ENCODE measurements around the gene RNF13.
"Not testable (repeated sequence)": the region's sequence is repeated elsewhere in the genome, so short reads cannot be mapped to it uniquely, and the experiment has no call there.

DNA sequence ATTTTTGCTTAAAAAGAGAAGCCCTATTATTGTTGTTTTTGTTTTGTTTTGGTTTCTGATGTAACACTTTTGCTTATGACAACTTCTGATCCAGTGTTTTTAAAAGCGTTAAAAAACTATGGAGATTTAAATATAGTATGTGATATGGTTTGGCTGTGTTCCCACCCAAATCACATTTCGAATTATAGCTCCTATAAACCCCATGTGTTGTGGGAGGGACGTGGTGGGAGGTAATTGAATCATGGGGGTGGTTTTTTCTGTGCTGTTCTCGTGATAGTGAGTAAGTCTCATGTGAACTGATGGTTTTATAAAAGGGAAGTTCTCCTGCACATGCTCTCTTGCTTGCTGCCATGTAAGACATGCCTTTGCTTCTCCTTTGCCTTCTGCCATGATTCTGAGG, 16.6 kb downstream of the RNF13 start:
- TF ChIP-seq CTCF (IDR thresholded peaks at IDR 0.05; ENCODE audit: insufficient read depth, low read length); GABPA (IDR thresholded peaks at IDR 0.05; ENCODE audit: low read depth): not testable (repeated sequence)

All from HL-60 (cell line).